IMR-90 (cell line): ENCODE measurements around the gene ANO2. TPM values are rescaled to one million over a fixed set of nuclear protein-coding genes. Genes with fewer than 3 reads are reported as not detected.

Experiments
- ATAC-seq: fragments of 200-7000 bp; cut with Tn5 transposase; 2 replicates; pipeline ENCODE4 v1.9.1; 2020; ENCODE audit warnings: low read depth, mild to moderate bottlenecking, moderate library complexity
- BruUV-seq: library from RNA; stranded (reverse); fragments of 400-500 nt; replicated peaks from 2 replicates; lab custom pipeline; 2021; lab: Mats Ljungman, UMichigan
- CTCF ChIA-PET: fragments of 300-600 bp; formaldehyde crosslinking; extraction: SDS; loops from one replicate; lab custom pipeline; 2021; ENCODE audit warnings: antibody characterized with exemption; lab: Yijun Ruan, JAX
- POLR2A ChIA-PET: fragments of 300-600 bp; sonication (Branson Sonifier 250); formaldehyde crosslinking; loops from one replicate; lab custom pipeline; 2022; ENCODE audit warnings: antibody characterized with exemption; ENCODE audit not compliant: unreplicated experiment; lab: Charles Lee
- DNase-seq: peaks from one replicate; pipeline ENCODE4 v3.0.0; 2013
- H2AFZ ChIP-seq: replicated peaks from 2 replicates; pipeline ENCODE3; 2013; ENCODE audit warnings: low read length, mild to moderate bottlenecking; ENCODE audit not compliant: poor library complexity
- H2AK5ac ChIP-seq: 2 replicates; pipeline ENCODE4 v1.6.1; 2013; ENCODE audit warnings: low read depth, low read length, inconsistent platforms
- H2AK9ac ChIP-seq: replicated peaks from 2 replicates; pipeline ENCODE3; 2013; ENCODE audit warnings: mild to moderate bottlenecking, low read depth, low read length, moderate library complexity; ENCODE audit not compliant: poor library complexity
- H2BK120ac ChIP-seq: 2 replicates; pipeline ENCODE4 v1.6.1; 2013; ENCODE audit warnings: low read depth, low read length, inconsistent platforms
- H2BK15ac ChIP-seq: 3 replicates; pipeline ENCODE4 v1.6.1; 2013; ENCODE audit warnings: low read depth, low read length, inconsistent platforms
- H2BK20ac ChIP-seq: 2 replicates; pipeline ENCODE4 v1.6.1; 2013; ENCODE audit warnings: low read depth, mild to moderate bottlenecking, inconsistent platforms, low read length, moderate library complexity
- H2BK5ac ChIP-seq: 2 replicates; pipeline ENCODE4 v1.6.1; 2013; ENCODE audit warnings: mild to moderate bottlenecking, low read depth, low read length, inconsistent platforms; ENCODE audit not compliant: poor library complexity, severe bottlenecking
- H3K14ac ChIP-seq: replicated peaks from 2 replicates; pipeline ENCODE4 v1.6.1; 2013; ENCODE audit warnings: low read depth, low read length, inconsistent platforms
- H3K18ac ChIP-seq: 2 replicates; pipeline ENCODE4 v1.6.1; 2013; ENCODE audit warnings: low read depth, low read length, control low read depth
- H3K23ac ChIP-seq: 2 replicates; pipeline ENCODE4 v1.6.1; 2013; ENCODE audit warnings: low read depth, low read length, inconsistent platforms
- H3K27ac ChIP-seq: 2 replicates; pipeline ENCODE4 v1.5.1; 2013; ENCODE audit warnings: mild to moderate bottlenecking, control low read depth, low read length; ENCODE audit not compliant: insufficient read depth
- H3K27me3 ChIP-seq: 2 replicates; pipeline ENCODE4 v1.6.1; 2013; ENCODE audit warnings: low read length; ENCODE audit not compliant: control insufficient read depth, insufficient read depth
- H3K36me3 ChIP-seq: 2 replicates; pipeline ENCODE4 v1.6.1; 2013; ENCODE audit warnings: low read length, mixed read lengths; ENCODE audit not compliant: control insufficient read depth, insufficient read depth
- H3K4ac ChIP-seq: 2 replicates; pipeline ENCODE4 v1.6.1; 2013; ENCODE audit warnings: low read depth, low read length, inconsistent platforms
- H3K4me1 ChIP-seq: 2 replicates; pipeline ENCODE4 v1.6.1; 2013; ENCODE audit warnings: low read length, mixed read lengths; ENCODE audit not compliant: control insufficient read depth, insufficient read depth
- H3K4me2 ChIP-seq: 2 replicates; pipeline ENCODE4 v1.6.1; 2013; ENCODE audit warnings: low read depth, mild to moderate bottlenecking, control low read depth, low read length, moderate library complexity
- H3K4me3 ChIP-seq: 2 replicates; pipeline ENCODE4 v1.5.1; 2013; ENCODE audit warnings: low read depth, mild to moderate bottlenecking, control low read depth, low read length, moderate library complexity; ENCODE audit not compliant: insufficient read depth
- H3K56ac ChIP-seq: 2 replicates; pipeline ENCODE4 v1.6.1; 2013; ENCODE audit warnings: low read length, inconsistent platforms; ENCODE audit not compliant: insufficient read depth; ENCODE audit errors: extremely low read depth
- H3K79me1 ChIP-seq, 2 experiments: 2 replicates each; pipeline ENCODE4 v1.6.1; 2013; ENCODE audit warnings: low read length in 2 of 2, inconsistent platforms in 1 of 2, low read depth in 1 of 2
- H3K9ac ChIP-seq: 2 replicates; pipeline ENCODE4 v1.6.1; 2013; ENCODE audit warnings: low read depth, low read length, control low read depth
- H3K9me1 ChIP-seq: 2 replicates; pipeline ENCODE4 v1.6.1; 2013; ENCODE audit warnings: low read length, inconsistent platforms; ENCODE audit not compliant: insufficient read depth
- H3K9me3 ChIP-seq: 2 replicates; pipeline ENCODE4 v1.6.1; 2013; ENCODE audit warnings: low read length; ENCODE audit not compliant: control insufficient read depth, insufficient read depth
- H4K20me1 ChIP-seq: 2 replicates; pipeline ENCODE4 v1.6.1; 2013; ENCODE audit warnings: low read length, inconsistent platforms; ENCODE audit not compliant: insufficient read depth
- H4K5ac ChIP-seq: 2 replicates; pipeline ENCODE4 v1.6.1; 2013; ENCODE audit warnings: mild to moderate bottlenecking, low read depth, low read length, control low read depth
- H4K8ac ChIP-seq, 2 experiments: 2 replicates each; pipeline ENCODE4 v1.6.1; 2013; ENCODE audit warnings: low read depth in 2 of 2, low read length in 2 of 2, control low read depth in 1 of 2, inconsistent platforms in 1 of 2
- H4K91ac ChIP-seq: 2 replicates; pipeline ENCODE4 v1.6.1; 2013; ENCODE audit warnings: low read depth, low read length, inconsistent platforms; ENCODE audit not compliant: insufficient read depth
- BHLHE40 ChIP-seq: fragments of 150-350 bp; IDR thresholded peaks from 2 replicates; pipeline ENCODE4 v1.6.1; 2016; ENCODE audit warnings: mild to moderate bottlenecking, low read depth, low read length
- ELK1 ChIP-seq: fragments of 150-350 bp; IDR thresholded peaks from 2 replicates; pipeline ENCODE4 v1.6.1; 2016; ENCODE audit warnings: low read depth, mild to moderate bottlenecking, low read length, moderate library complexity, borderline replicate concordance
- FOS ChIP-seq: fragments of 150-350 bp; IDR thresholded peaks from 2 replicates; pipeline ENCODE4 v1.6.1; 2016; ENCODE audit warnings: low read depth, low read length
- MAFK ChIP-seq: IDR thresholded peaks from 2 replicates; pipeline ENCODE4 v1.6.1; 2012; ENCODE audit warnings: low read depth, low read length, improper control_type of control experiment
- MAZ ChIP-seq: IDR thresholded peaks from 2 replicates; pipeline ENCODE4 v1.6.1; 2012; ENCODE audit warnings: low read depth, mild to moderate bottlenecking, low read length, improper control_type of control experiment, moderate library complexity, borderline replicate concordance
- MXI1 ChIP-seq: IDR thresholded peaks from 2 replicates; pipeline ENCODE4 v1.6.1; 2012; ENCODE audit warnings: low read depth, mild to moderate bottlenecking, low read length, moderate library complexity, borderline replicate concordance
- WGBS, 2 experiments: methylation state at CpG; one replicate each; pipeline versions ENCODE4 v1.1.5 to v1.1.7; 2013; ENCODE audit warnings: missing lambda C conversion rate in 2 of 2; ENCODE audit not compliant: insufficient read length in 1 of 2; ENCODE audit errors: extremely low coverage in 2 of 2; 5-methylcytosine and 5-hydroxymethylcytosine counted together
- dilution Hi-C: fragments of 300-500 bp; cut with HindIII; formaldehyde crosslinking; loops from one replicate; pipeline ENCODE4 v1.14.3; 2018; ENCODE audit warnings: low sequenced_read_pairs; ENCODE audit not compliant: unreplicated experiment
- in situ Hi-C: fragments of 300-500 bp; cut with MboI; formaldehyde crosslinking; loops from 3 replicates; pipeline ENCODE4 v1.14.3; 2019; ENCODE audit warnings: low sequenced_read_pairs, inconsistent platforms, mixed read lengths
- intact Hi-C: fragments of 100-400 bp; cut with micrococcal nuclease; formaldehyde crosslinking; loops from 2 replicates; pipeline ENCODE4 v1.10.0; 2022
- polyA plus RNA-seq, 3 experiments: library from polyadenylated mRNA; depleted of rRNA; stranded (reverse); fragments of >200 nt; gene quantifications; 2 replicates each; pipeline ENCODE4 v1.2.3, GENCODE V29; 2012; ENCODE audit warnings: low replicate concordance in 1 of 3
- total RNA-seq: library from RNA; depleted of rRNA; stranded (reverse); fragments of >200 nt; gene quantifications from 2 replicates; pipeline ENCODE4 v1.2.3, GENCODE V29; 2012
- TF ChIP-seq, protein P1 (sequence below): fragments of 150-350 bp; IDR thresholded peaks from 2 replicates; pipeline ENCODE4 v1.6.1; 2017; ENCODE audit warnings: mild to moderate bottlenecking, antibody characterized with exemption, low read length, low read depth
- TF ChIP-seq, protein P2 (sequence below): conservative IDR thresholded peaks from 2 replicates; pipeline ENCODE4 v1.5.1; 2012; ENCODE audit warnings: mild to moderate bottlenecking, low read depth, low read length, improper control_type of control experiment

The ANO2 gene
- total and polyA plus RNA-seq, 2 of the 4 experiments (the other 2 are of a cell fraction): 0.22 TPM; not detected in 1

GRCh38 chr12:5953835-5954586 lies 9.0 kb upstream of the ANO2 start:
- POLR2A ChIA-PET: no interaction called here
- no peak overlapping the region for H2AK9ac ChIP-seq
- no peak overlapping the region for H2BK5ac ChIP-seq
- ATAC-seq: no peak
- no peaks in the 10 kb centered on the region for H3K79me1 ChIP-seq
- H3K9ac ChIP-seq: no peak overlapping the region
- H4K91ac ChIP-seq: no peak overlapping the region
- intact Hi-C loops (no loop called here), in situ Hi-C loops (no loop called here), dilution Hi-C loops (no loop called here)
- H3K9me3 ChIP-seq: no peaks in the 10 kb centered on the region
- no peak overlapping the region for H4K5ac ChIP-seq
- H4K20me1 ChIP-seq: no peaks in the 10 kb centered on the region
- H3K14ac ChIP-seq: no peak overlapping the region
- H3K4ac ChIP-seq: no peak overlapping the region
- CTCF ChIA-PET: no interaction called here
- TF ChIP-seq BHLHE40 (no peak), ELK1 (no peak), MAZ (no peak), FOS (no peak), MXI1 (no peak), MAFK (no peak)
- TF ChIP-seq, protein P1, sequence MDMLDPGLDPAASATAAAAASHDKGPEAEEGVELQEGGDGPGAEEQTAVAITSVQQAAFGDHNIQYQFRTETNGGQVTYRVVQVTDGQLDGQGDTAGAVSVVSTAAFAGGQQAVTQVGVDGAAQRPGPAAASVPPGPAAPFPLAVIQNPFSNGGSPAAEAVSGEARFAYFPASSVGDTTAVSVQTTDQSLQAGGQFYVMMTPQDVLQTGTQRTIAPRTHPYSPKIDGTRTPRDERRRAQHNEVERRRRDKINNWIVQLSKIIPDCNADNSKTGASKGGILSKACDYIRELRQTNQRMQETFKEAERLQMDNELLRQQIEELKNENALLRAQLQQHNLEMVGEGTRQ: no peak
- TF ChIP-seq, protein P2, sequence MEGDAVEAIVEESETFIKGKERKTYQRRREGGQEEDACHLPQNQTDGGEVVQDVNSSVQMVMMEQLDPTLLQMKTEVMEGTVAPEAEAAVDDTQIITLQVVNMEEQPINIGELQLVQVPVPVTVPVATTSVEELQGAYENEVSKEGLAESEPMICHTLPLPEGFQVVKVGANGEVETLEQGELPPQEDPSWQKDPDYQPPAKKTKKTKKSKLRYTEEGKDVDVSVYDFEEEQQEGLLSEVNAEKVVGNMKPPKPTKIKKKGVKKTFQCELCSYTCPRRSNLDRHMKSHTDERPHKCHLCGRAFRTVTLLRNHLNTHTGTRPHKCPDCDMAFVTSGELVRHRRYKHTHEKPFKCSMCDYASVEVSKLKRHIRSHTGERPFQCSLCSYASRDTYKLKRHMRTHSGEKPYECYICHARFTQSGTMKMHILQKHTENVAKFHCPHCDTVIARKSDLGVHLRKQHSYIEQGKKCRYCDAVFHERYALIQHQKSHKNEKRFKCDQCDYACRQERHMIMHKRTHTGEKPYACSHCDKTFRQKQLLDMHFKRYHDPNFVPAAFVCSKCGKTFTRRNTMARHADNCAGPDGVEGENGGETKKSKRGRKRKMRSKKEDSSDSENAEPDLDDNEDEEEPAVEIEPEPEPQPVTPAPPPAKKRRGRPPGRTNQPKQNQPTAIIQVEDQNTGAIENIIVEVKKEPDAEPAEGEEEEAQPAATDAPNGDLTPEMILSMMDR: no peak
- no peaks in the 10 kb centered on the region for H3K36me3 ChIP-seq
- no peak overlapping the region for H2BK15ac ChIP-seq
- H3K9me1 ChIP-seq: 0 out of 2 replicates have a peak, but pooled peaks cover under 1% of the 10 kb centered on the region
- H3K23ac ChIP-seq: no peak overlapping the region
- no peak overlapping the region for H3K18ac ChIP-seq
- no peak overlapping the region for H3K56ac ChIP-seq
- H2BK20ac ChIP-seq: no peak overlapping the region
- 100% methylated on average over 1 of the region's 5 CpGs; no CpG with 5 or more reads in 1 of the 2 experiments for WGBS, 2 experiments
- H3K4me2 ChIP-seq: no peak overlapping the region
- H3K4me1 ChIP-seq: peaks cover 2% of the 10 kb centered on the region; the same call in 1 of the 2 replicates
- no peak for DNase-seq
- BruUV-seq: no TSS peak
- no peak overlapping the region for H2AK5ac ChIP-seq
- no peak overlapping the region for H2BK120ac ChIP-seq
- H3K27ac ChIP-seq: no peak overlapping the region
- H4K8ac ChIP-seq: no peak overlapping the region
- H3K4me3 ChIP-seq: no peak overlapping the region
- H2AFZ ChIP-seq: no peak overlapping the region
- H3K27me3 ChIP-seq: peaks cover 28% of the 10 kb centered on the region
